GM19193 (cell line): ENCODE results near the gene SRP14.

Experiments used
- POLR2A ChIP-seq: IDR thresholded peaks from 4 replicates; pipeline ENCODE4 v1.6.1; 2011; ENCODE audit not compliant: insufficient read depth, insufficient read length; ENCODE audit errors: extremely low read depth

The SRP14 gene

GRCh38 chr15:40038638-40039543 is at the start of gene SRP14:
SRP14 (minus strand) TSS chr15:40039181; CDS start chr15:40039116, 65 bp downstream.
- peak; percentile 92 for TF ChIP-seq POLR2A

- peak; percentile 20 for TF ChIP-seq POLR2A
Measured at GRCh38 chr15:40087991-40088928, 49.3 kb upstream of the SRP14 start.

DNA sequence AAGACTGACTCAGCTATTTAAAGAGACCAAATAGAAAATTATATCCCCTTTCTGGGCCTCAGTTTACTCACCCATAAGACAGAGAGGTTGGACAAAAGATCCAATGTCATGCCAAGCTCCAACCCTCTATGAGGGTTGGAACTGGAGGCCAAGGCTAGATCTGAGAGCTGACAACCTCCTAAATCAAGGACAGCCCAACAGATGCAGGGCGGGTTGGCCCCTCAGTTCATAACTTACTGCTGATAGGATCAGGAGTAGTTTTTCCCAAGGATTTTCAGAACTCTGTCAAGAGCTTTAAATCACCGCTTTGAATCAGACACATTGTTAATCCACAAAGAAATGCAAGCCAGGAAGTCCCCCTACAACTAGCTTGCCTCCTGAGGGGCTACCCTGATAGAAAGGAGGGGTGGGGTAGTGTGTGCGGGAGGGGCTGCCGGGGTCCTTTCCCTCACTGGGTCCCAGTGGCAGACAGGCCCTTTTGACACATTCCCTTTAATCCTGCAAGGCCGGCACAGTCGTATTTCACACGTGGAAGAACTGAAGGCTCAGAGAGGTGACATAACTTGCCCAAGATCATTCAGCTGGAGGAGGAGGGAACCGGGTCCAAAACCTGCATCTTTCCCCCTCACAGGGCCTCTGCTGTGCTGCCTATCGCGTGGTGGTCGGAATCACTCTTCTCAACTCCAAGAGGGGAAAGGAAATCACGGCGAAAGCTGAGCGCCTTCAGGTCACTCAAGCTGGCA is 48.3 kb upstream of the SRP14 start:
- TF ChIP-seq POLR2A: no peak

DNA sequence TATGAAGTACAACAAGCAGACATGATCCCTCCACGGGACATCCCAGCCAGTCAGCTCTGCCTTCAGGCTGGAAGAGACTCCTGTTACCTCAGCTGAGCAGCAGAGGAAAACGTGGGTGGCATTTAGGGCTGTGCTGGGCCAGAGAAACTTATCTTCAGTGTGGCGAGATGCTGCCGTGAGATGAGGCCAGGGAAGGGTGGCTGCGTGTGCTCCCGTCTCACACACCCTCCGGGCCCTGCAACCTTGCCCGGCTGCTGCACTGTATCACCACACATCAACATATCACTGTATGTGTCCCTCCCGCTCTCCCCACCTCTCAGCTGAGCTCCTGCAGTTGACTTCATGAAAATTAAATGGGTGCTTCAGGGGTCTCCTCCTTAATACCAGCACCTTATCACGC is 46.3 kb upstream of the SRP14 start:
- no peak for TF ChIP-seq POLR2A

DNA sequence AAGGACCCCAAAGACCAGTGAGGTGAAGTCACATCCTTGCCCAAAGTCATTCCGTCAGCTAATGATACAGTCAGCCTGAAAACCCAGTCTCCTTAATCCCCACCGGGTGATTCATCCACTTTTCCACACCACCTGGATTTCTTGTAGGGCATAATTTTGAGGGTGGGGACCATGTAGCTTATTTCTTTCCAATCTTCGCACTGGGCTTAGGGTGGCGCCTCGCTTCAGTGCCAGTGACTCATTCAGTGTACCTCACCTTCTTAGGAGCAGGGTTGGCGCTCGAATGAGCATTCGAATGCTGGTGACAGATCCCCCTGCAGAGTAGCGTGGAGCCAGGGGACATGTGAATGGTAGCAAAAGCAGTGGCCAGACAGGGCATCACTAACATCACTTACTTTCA is 45.7 kb upstream of the SRP14 start:
- TF ChIP-seq POLR2A: no peak

GRCh38 chr15:40082195-40082883 is 43.4 kb upstream of the SRP14 start:
- no peak for TF ChIP-seq POLR2A

DNA sequence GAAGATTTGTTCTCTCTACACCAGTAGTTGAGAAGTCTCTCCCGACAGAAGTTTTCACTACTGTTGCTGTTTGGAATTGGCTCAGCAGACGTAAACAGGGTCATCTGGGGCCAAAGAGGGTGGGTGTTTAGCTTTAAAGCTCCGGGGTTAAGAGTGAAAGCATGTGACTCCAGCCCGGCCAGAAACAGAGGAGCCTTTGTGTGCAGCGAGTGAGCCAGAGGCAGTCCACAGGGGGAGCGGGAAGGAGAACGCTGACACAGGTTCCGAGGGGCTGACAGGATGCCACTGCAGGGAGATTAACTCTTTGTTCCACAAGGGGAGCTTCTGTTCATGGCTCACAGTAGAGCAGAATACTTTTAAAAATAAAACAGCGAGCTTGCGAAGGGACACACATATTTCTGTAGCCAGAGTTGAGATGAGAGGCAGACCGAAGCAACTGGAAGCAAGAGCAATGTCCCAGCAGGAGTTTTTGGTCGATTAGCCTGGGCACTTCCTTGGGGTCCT is 42.8 kb upstream of the SRP14 start:
- TF ChIP-seq POLR2A: no peak

GRCh38 chr15:40080847-40081246 is 41.9 kb upstream of the SRP14 start:
- TF ChIP-seq POLR2A: no peak

DNA sequence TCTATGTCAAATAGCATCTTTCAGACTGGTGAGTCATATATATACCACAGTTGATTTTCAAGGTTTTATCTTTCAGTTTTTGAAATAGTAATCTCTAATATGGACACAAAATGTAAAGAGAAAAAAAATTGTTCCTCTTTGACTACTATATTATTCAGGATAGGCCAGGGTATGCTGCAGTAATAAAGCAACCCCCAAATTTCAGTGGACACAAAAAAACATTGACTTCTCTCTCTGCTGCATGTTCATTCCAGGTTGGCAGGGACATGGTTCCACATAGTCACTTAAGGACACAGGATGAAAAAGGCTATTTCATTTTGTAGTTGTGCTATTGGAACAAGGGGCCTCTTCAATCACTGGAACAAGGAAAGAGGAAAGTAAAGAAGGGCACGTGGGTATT is 41.1 kb upstream of the SRP14 start:
- TF ChIP-seq POLR2A: no peak

DNA sequence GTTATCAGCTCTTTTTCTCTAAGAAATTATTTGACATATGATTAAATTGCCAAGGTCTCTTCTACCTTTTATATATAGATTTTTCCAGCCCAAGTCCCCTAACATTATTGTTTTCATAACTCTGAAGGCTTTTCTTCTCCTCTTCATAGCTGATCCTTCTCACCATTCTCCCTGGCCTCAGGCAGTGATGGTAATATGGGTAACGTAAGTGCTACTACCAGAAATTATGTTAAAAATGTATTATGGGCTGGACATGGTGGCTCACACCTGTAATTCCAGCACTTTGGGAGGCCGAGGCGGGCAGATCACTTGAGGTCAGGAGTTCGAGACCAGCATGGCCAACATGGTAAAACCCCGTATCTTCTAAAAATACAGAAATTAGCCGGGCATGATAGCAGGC is 40.5 kb upstream of the SRP14 start:
- no peak for TF ChIP-seq POLR2A

- no peak for TF ChIP-seq POLR2A
Measured at GRCh38 chr15:40075298-40076044, 36.5 kb upstream of the SRP14 start.

GRCh38 chr15:40072216-40072990 is 33.4 kb upstream of the SRP14 start:
- TF ChIP-seq POLR2A: no peak
